GM23338 (cell line): ENCODE measurements around the gene HS6ST2. TPM values are rescaled to one million over a fixed set of nuclear protein-coding genes. Genes with fewer than 3 reads are reported as not detected.
A peak's percentile ranks its signal among the peaks of the same experiment; 100 is the strongest.

Experiments used
- ATAC-seq: fragments of 200-7000 bp; cut with Tn5 transposase; 3 replicates; pipeline ENCODE4 v1.9.1; 2020
- DNase-seq: peaks from one replicate; pipeline ENCODE4 v3.0.0-alpha.2; 2015; ENCODE audit warnings: low spot score
- H2AFZ ChIP-seq: fragments of 200-600 bp; sonication (generic); 2 replicates; pipeline ENCODE4 v1.8.0; 2016; ENCODE audit warnings: antibody characterized with exemption, mild to moderate bottlenecking, moderate library complexity
- H3F3A ChIP-seq: fragments of 200-600 bp; sonication (generic); replicated peaks from 2 replicates; pipeline ENCODE4 v1.8.0; 2017; ENCODE audit warnings: antibody characterized with exemption, mixed run types, low read depth
- H3K27ac ChIP-seq: fragments of 200-600 bp; sonication (generic); 2 replicates; pipeline ENCODE4 v1.6.1; 2016; ENCODE audit warnings: low read depth
- H3K27me3 ChIP-seq: fragments of 200-600 bp; sonication (generic); 2 replicates; pipeline ENCODE4 v1.8.0; 2016; ENCODE audit warnings: mild to moderate bottlenecking, mixed run types, moderate library complexity; ENCODE audit not compliant: insufficient read depth
- H3K36me3 ChIP-seq: fragments of 200-600 bp; sonication (generic); 2 replicates; pipeline ENCODE4 v1.8.0; 2016; ENCODE audit warnings: mild to moderate bottlenecking; ENCODE audit not compliant: insufficient read depth
- H3K4me1 ChIP-seq: fragments of 200-600 bp; sonication (generic); 2 replicates; pipeline ENCODE4 v1.8.0; 2016; ENCODE audit warnings: mild to moderate bottlenecking, moderate library complexity; ENCODE audit not compliant: insufficient read depth
- H3K4me2 ChIP-seq: fragments of 200-600 bp; sonication (generic); 2 replicates; pipeline ENCODE4 v1.7.1; 2017; ENCODE audit warnings: mixed run types
- H3K4me3 ChIP-seq: fragments of 200-600 bp; sonication (generic); 2 replicates; pipeline ENCODE4 v1.6.1; 2016; ENCODE audit warnings: mixed run types
- H3K79me2 ChIP-seq: fragments of 200-600 bp; sonication (generic); replicated peaks from 2 replicates; pipeline ENCODE4 v1.8.0; 2017; ENCODE audit warnings: mild to moderate bottlenecking; ENCODE audit not compliant: insufficient read depth
- H3K9me2 ChIP-seq: fragments of 200-600 bp; sonication (generic); 2 replicates; pipeline ENCODE4 v1.8.0; 2017; ENCODE audit not compliant: insufficient read depth
- H4K20me1 ChIP-seq: fragments of 200-600 bp; sonication (generic); replicated peaks from 2 replicates; pipeline ENCODE4 v1.8.0; 2017; ENCODE audit warnings: mild to moderate bottlenecking; ENCODE audit not compliant: insufficient read depth
- H3K27ac Mint-ChIP-seq: 2 replicates; pipeline ENCODE4 v1.8.0; 2020; ENCODE audit warnings: inconsistent platforms, mild to moderate bottlenecking, moderate library complexity, mixed read lengths
- H3K27me3 Mint-ChIP-seq: 3 replicates; pipeline ENCODE4 v1.8.0; 2022; ENCODE audit warnings: low read depth, mild to moderate bottlenecking, moderate library complexity, mixed read lengths, inconsistent platforms; ENCODE audit not compliant: insufficient read depth, poor library complexity
- H3K36me3 Mint-ChIP-seq: 3 replicates; pipeline ENCODE4 v1.8.0; 2021; ENCODE audit warnings: low read depth, mild to moderate bottlenecking, inconsistent platforms, moderate library complexity, mixed read lengths
- H3K4me1 Mint-ChIP-seq: 3 replicates; pipeline ENCODE4 v1.8.0; 2020; ENCODE audit warnings: mild to moderate bottlenecking, inconsistent platforms, mixed read lengths
- H3K4me3 Mint-ChIP-seq: 3 replicates; pipeline ENCODE4 v1.8.0; 2021; ENCODE audit warnings: moderate library complexity, mild to moderate bottlenecking, inconsistent platforms, mixed read lengths
- H3K9me3 Mint-ChIP-seq: 3 replicates; pipeline ENCODE4 v1.8.0; 2020; ENCODE audit warnings: moderate library complexity, mild to moderate bottlenecking, inconsistent platforms, mixed read lengths
- EZH2phosphoT487 ChIP-seq: fragments of 200-600 bp; sonication (generic); IDR thresholded peaks from one replicate; pipeline ENCODE4 v1.8.1; 2018; ENCODE audit warnings: antibody characterized with exemption; ENCODE audit not compliant: unreplicated experiment
- JUNB ChIP-seq: IDR thresholded peaks from one replicate; pipeline ENCODE4 v1.6.1; 2016; ENCODE audit warnings: antibody characterized with exemption; ENCODE audit not compliant: unreplicated experiment
- polyA plus RNA-seq: library from polyadenylated mRNA; unstranded; fragments of >200 nt; fragmentation: Nextera tagmentation; extraction: Ambion mirVana; gene quantifications from 2 replicates; pipeline ENCODE4 v1.2.1, GENCODE V29; 2016
- total RNA-seq: library from RNA; depleted of rRNA; stranded (reverse); fragments of >200 nt; shearing (Covaris generic); gene quantifications from 2 replicates; pipeline ENCODE4 v1.2.3, GENCODE V29; 2014
- TF ChIP-seq, protein P1 (sequence below): IDR thresholded peaks from one replicate; pipeline ENCODE4 v1.6.1; 2018; ENCODE audit warnings: antibody characterized with exemption; ENCODE audit not compliant: unreplicated experiment
- TF ChIP-seq, protein P2 (sequence below), 2 experiments: fragments of 200-600 bp in 1 of 2; sonication (generic) in 1 of 2; conservative IDR thresholded peaks; 2 replicates each; pipeline versions ENCODE4 v1.5.1 to v1.6.1; 2016 to 2017; ENCODE audit warnings: antibody characterized with exemption in 2 of 2, low read depth in 2 of 2, mild to moderate bottlenecking in 2 of 2, moderate library complexity in 1 of 2

Gene HS6ST2
- total and polyA plus RNA-seq, 2 experiments from 2014 or later: 0.82 to 4.8 TPM

DNA sequence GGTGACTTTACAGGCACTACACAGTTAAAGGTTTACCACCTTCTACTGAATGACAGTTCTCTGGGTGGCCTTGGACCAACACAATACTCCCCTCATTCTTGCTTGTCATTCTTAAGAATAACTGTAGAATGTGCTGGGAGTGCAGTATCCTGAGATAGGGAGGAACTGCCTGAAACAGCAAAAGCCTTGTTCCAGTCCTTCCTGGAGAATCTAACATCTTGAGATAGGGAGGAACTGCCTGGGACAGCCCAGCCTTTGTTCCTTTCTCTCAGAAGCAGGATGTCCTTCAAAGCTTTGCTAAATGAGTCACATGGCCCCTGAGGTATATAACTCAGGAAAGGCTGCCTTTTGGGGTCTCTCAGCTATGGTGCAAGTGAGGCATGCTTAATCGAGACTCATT lies 323.9 kb downstream of the HS6ST2 start:
- H3K9me3 Mint-ChIP-seq: no peaks in the 10 kb centered on the region
- no peaks in the 10 kb centered on the region for H3K4me1 ChIP-seq
- TF ChIP-seq EZH2phosphoT487 (no peak), JUNB (no peak)
- TF ChIP-seq, protein P1, sequence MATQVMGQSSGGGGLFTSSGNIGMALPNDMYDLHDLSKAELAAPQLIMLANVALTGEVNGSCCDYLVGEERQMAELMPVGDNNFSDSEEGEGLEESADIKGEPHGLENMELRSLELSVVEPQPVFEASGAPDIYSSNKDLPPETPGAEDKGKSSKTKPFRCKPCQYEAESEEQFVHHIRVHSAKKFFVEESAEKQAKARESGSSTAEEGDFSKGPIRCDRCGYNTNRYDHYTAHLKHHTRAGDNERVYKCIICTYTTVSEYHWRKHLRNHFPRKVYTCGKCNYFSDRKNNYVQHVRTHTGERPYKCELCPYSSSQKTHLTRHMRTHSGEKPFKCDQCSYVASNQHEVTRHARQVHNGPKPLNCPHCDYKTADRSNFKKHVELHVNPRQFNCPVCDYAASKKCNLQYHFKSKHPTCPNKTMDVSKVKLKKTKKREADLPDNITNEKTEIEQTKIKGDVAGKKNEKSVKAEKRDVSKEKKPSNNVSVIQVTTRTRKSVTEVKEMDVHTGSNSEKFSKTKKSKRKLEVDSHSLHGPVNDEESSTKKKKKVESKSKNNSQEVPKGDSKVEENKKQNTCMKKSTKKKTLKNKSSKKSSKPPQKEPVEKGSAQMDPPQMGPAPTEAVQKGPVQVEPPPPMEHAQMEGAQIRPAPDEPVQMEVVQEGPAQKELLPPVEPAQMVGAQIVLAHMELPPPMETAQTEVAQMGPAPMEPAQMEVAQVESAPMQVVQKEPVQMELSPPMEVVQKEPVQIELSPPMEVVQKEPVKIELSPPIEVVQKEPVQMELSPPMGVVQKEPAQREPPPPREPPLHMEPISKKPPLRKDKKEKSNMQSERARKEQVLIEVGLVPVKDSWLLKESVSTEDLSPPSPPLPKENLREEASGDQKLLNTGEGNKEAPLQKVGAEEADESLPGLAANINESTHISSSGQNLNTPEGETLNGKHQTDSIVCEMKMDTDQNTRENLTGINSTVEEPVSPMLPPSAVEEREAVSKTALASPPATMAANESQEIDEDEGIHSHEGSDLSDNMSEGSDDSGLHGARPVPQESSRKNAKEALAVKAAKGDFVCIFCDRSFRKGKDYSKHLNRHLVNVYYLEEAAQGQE: no peak

DNA sequence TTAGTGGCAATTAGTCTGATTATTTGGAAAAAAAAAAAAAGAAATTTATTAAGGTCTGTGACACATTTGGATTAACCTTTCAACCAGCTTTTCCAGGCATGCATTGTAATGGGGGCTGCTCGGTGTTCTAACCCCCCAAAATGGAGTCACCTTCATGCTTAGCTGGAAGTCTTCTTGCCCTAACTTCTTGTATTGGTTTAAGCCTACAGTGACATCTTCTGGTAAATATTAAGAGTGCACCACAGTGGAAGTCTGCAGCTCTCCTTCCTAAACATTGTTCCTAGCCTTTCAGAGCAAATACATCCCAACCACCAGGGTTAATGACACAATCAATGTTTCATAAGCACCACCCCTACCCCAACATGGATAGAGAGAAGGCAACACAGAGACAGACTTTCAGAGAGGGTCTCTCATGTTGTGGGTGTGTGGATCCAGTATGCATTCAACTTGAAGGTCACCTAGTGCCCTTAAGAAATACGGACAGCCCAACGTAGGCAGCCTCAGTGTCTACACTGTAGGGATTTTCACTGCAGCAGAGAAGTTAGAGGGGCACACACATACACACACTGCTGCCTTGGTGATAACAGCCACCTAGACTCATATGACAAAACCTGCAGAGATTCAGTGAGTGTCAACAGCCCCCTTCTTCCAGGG lies 326.7 kb downstream of the HS6ST2 start:
- Histone ChIP-seq H3K27ac (no peak overlapping the region), H3K4me3 (no peak overlapping the region), H2AFZ (no peak overlapping the region), H3K4me1 (no peaks in the 10 kb centered on the region), H3K36me3 (no peaks in the 10 kb centered on the region), H3K79me2 (no peaks in the 10 kb centered on the region), H3K4me2 (no peak overlapping the region), H3F3A (no peaks in the 10 kb centered on the region), H4K20me1 (no peaks in the 10 kb centered on the region), H3K9me2 (no peaks in the 10 kb centered on the region), H3K27me3 (no peaks in the 10 kb centered on the region)
- no peak overlapping the region for H3K4me3 Mint-ChIP-seq
- peaks cover 5% of the 10 kb centered on the region for H3K27me3 Mint-ChIP-seq
- TF ChIP-seq, protein P1: no peak
- TF ChIP-seq, protein P2, sequence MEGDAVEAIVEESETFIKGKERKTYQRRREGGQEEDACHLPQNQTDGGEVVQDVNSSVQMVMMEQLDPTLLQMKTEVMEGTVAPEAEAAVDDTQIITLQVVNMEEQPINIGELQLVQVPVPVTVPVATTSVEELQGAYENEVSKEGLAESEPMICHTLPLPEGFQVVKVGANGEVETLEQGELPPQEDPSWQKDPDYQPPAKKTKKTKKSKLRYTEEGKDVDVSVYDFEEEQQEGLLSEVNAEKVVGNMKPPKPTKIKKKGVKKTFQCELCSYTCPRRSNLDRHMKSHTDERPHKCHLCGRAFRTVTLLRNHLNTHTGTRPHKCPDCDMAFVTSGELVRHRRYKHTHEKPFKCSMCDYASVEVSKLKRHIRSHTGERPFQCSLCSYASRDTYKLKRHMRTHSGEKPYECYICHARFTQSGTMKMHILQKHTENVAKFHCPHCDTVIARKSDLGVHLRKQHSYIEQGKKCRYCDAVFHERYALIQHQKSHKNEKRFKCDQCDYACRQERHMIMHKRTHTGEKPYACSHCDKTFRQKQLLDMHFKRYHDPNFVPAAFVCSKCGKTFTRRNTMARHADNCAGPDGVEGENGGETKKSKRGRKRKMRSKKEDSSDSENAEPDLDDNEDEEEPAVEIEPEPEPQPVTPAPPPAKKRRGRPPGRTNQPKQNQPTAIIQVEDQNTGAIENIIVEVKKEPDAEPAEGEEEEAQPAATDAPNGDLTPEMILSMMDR (conservative IDR thresholded peaks at IDR 0.05; ENCODE audit: low read depth in 2 of 2): peak; percentile 44 to 57
- H3K36me3 Mint-ChIP-seq: no peaks in the 10 kb centered on the region
- peak; percentile 39 for DNase-seq
- H3K9me3 Mint-ChIP-seq: no peaks in the 10 kb centered on the region
- H3K4me1 Mint-ChIP-seq: 0 out of 3 replicates have a peak, but pooled peaks cover 2% of the 10 kb centered on the region
- no peak overlapping the region for H3K27ac Mint-ChIP-seq
- ATAC-seq: peak; percentile 55

More for the DNA sequence above, 323.9 kb downstream of the HS6ST2 start:
- Histone ChIP-seq H3K79me2 (no peaks in the 10 kb centered on the region), H3K4me3 (no peak overlapping the region), H4K20me1 (no peaks in the 10 kb centered on the region), H3F3A (no peaks in the 10 kb centered on the region), H3K9me2 (no peaks in the 10 kb centered on the region), H3K27ac (no peak overlapping the region), H3K4me2 (no peak overlapping the region), H2AFZ (no peak overlapping the region), H3K27me3 (no peaks in the 10 kb centered on the region), H3K36me3 (no peaks in the 10 kb centered on the region)
- H3K4me1 Mint-ChIP-seq: 0 out of 3 replicates have a peak, but pooled peaks cover 2% of the 10 kb centered on the region
- H3K4me3 Mint-ChIP-seq: no peak overlapping the region
- no peak for ATAC-seq
- peaks cover 5% of the 10 kb centered on the region for H3K27me3 Mint-ChIP-seq
- no peak overlapping the region for H3K27ac Mint-ChIP-seq
- DNase-seq: no peak
- H3K36me3 Mint-ChIP-seq: no peaks in the 10 kb centered on the region
